HPDE6-E6E7 (cell line): ENCODE results near the gene DTX3L.

Experiments
- DNase-seq: peaks from one replicate; pipeline ENCODE4 v3.0.0; 2011; ENCODE audit warnings: missing footprints; ENCODE audit errors: extremely low spot score

DTX3L gene

DNA sequence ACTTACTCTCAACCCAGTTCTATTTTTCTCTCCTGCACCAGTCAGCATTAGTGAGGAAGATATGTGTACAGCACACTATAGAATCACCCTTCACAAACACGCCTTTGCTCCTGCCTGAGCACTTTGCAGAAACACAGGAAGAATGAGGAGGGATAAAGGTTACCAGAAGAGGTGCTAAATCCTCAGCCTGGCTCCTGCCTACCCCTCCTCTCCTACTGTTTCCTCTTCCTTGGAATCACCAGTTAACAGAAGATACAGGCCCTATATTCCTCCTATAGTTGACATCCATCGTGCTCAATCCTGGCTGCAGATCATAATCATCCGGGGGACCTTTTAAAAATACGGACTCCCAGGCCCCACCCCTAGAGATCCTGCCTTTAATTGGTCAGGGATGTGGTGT, 42.2 kb downstream of the DTX3L start:
- no peak for DNase-seq

DNA sequence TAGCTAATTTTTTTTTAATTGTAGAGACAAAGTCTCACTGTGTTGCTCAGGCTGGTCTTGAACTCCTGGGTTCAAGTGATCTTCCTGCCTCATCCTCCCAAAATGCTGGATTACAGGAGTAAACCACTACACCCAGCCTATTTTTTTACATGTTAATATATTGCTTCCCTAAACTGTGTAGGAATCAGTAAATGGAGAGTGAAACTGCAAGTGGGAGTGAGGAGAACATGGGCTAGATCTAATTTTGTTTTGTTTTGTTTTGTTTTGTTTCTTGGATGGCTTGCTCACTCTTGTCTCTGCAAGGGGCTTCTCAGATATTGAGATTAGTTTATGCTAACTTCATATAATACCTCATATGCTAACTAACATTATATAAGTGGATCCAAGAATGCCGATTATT, 44.8 kb downstream of the DTX3L start:
- DNase-seq, result no peak

- peak; percentile 78 for DNase-seq
These were observed 45.8 kb downstream of the DTX3L start for GRCh38 chr3:122609798-122610559.

GRCh38 chr3:122612696-122613095, 48.6 kb downstream of the DTX3L start:
- DNase-seq, result no peak

DNA sequence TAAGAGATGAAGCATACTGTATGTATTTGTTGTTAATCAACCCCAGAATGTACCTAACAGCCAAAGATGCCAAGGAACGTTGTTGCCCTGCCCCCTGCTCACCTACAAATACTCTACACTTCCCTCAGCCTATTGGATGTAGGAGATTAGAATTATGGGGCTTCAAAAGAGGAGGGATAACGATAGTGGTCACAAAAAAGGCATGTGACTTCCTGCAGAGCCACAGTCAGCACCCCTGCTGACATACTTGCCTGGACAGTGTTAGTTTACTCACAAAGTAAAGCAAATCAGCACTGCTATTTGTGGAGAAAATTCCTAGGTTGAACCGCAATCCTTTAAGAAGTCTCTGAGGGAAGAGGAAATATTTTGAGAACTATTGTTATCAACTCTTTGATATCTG, 51.2 kb downstream of the DTX3L start:
- DNase-seq, result no peak

GRCh38 chr3:122618614-122619013, 54.5 kb downstream of the DTX3L start:
- no peak for DNase-seq

GRCh38 chr3:122619040-122619439, 54.9 kb downstream of the DTX3L start:
- no peak for DNase-seq

DNA sequence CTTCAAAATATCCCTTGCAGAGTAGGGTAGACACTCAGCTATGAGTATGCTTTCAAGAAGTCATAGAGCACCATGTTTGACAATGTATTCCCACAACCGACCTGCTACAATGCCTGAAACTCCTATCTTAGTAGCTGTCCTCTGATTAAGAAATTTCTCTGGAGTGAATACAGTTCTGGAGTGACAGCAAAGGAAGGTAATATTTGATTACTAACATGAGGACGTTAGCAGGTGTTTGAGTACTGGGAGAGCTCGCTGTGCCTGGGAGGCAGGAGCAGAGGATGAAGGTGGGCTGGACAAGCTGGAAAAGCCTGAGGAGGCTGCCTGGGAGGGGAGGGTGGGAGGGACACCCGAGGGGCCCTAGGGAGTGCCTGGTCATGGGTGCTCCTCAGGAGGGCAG, 56.3 kb downstream of the DTX3L start:
- DNase-seq, result no peak

GRCh38 chr3:122621112-122621511, 57.0 kb downstream of the DTX3L start:
- DNase-seq, result no peak

GRCh38 chr3:122623031-122623829, 59.1 kb downstream of the DTX3L start:
- no peak for DNase-seq
